A673 (cell line): ENCODE data around the gene RTN1.
A peak's percentile ranks its signal among the peaks of the same experiment; 100 is the strongest.

ENCODE experiments used
- CTCF ChIP-seq: fragments of 300-800, 200-600 bp; sonication (generic); conservative IDR thresholded peaks from 2 replicates; pipeline ENCODE4 v1.5.1; 2017; ENCODE audit warnings: low read depth, mild to moderate bottlenecking, antibody characterized with exemption, low read length, moderate library complexity, mixed read lengths
- EZH2 ChIP-seq: fragments of 200-600 bp; sonication (generic); IDR thresholded peaks from 2 replicates; pipeline ENCODE4 v1.6.1; 2017; ENCODE audit warnings: borderline replicate concordance, low read depth, mild to moderate bottlenecking, mixed read lengths, antibody characterized with exemption, low read length; ENCODE audit not compliant: poor library complexity, severe bottlenecking

DNA sequence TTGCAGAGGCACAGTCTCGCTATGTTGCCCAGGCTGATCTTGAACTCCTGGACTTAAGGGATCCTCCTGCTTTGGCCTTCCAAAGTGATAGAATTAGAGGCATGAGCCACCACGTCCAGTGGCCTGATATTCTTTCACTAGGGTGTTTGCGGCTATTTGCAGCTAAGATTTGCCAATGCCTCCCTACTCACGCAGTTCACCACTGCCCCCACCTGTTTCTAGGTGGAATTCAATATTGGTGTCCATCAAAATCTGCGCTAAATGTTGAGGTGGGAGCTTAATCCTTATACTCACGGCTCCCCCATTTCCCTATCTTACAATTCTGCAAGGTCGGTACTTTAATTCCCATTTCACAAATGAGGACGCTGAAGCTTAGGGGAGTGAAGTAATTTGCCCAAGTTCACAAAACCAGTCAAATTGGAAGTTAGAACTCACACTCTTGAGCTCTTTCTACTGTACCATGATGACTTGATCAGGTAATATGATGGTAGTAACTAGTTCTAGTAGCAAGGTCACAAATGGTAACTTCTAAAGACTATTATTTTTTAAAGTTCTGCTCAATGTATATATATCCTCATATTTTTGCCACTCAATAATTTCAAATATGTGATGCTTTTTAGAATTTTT, 27.3 kb upstream of the RTN1 start:
- TF ChIP-seq CTCF, result peak; percentile 63
- no peak for TF ChIP-seq EZH2
